ENCODE measurements around the gene HMCN2.
"Not testable (repeated sequence)": the region's sequence is repeated elsewhere in the genome, so short reads cannot be mapped to it uniquely, and the experiment has no call there.

HMCN2 gene

GRCh38 chr9:130330202-130330862 is 64.8 kb downstream of the HMCN2 start:
- no peak for DNase-seq (ENCODE audit: low spot score)

- DNase-seq (ENCODE audit: low spot score) = no peak
Measured at GRCh38 chr9:130331061-130331460, 65.5 kb downstream of the HMCN2 start.

- DNase-seq (ENCODE audit: low spot score) = no peak
Measured at GRCh38 chr9:130331573-130331972, 66.0 kb downstream of the HMCN2 start.

- DNase-seq (ENCODE audit: low spot score) = no peak
Measured at GRCh38 chr9:130332384-130332926, 66.9 kb downstream of the HMCN2 start.

GRCh38 chr9:130333041-130333711 is 67.6 kb downstream of the HMCN2 start:
- DNase-seq (ENCODE audit: low spot score) = no peak

- DNase-seq (ENCODE audit: low spot score) = no peak
Measured at GRCh38 chr9:130333712-130334062, 68.1 kb downstream of the HMCN2 start.

- DNase-seq (ENCODE audit: low spot score) = no peak
Measured at GRCh38 chr9:130334915-130335314, 69.4 kb downstream of the HMCN2 start.

- DNase-seq (ENCODE audit: low spot score) = no peak
Measured at GRCh38 chr9:130336027-130336610, 70.6 kb downstream of the HMCN2 start.

GRCh38 chr9:130336885-130337284 is 71.3 kb downstream of the HMCN2 start:
- DNase-seq (ENCODE audit: low spot score) = no peak

- DNase-seq (ENCODE audit: low spot score) = no peak
Measured at GRCh38 chr9:130337318-130337717, 71.8 kb downstream of the HMCN2 start.

- no peak for DNase-seq (ENCODE audit: low spot score)
Measured at GRCh38 chr9:130337784-130338380, 72.3 kb downstream of the HMCN2 start.

- DNase-seq (ENCODE audit: low spot score) = not testable (repeated sequence)
Measured at GRCh38 chr9:130338891-130339290, 73.3 kb downstream of the HMCN2 start.

GRCh38 chr9:130339306-130339705 is 73.7 kb downstream of the HMCN2 start:
- no peak for DNase-seq (ENCODE audit: low spot score)

- no peak for DNase-seq (ENCODE audit: low spot score)
Measured at GRCh38 chr9:130340011-130340410, 74.5 kb downstream of the HMCN2 start.

- not testable (repeated sequence) for DNase-seq (ENCODE audit: low spot score)
Measured at GRCh38 chr9:130340557-130340956, 75.0 kb downstream of the HMCN2 start.

- DNase-seq (ENCODE audit: low spot score) = no peak
Measured at GRCh38 chr9:130341128-130341527, 75.6 kb downstream of the HMCN2 start.

GRCh38 chr9:130341839-130342713 is 76.5 kb downstream of the HMCN2 start:
- no peak for DNase-seq (ENCODE audit: low spot score)

GRCh38 chr9:130342714-130343085 is 77.1 kb downstream of the HMCN2 start:
- DNase-seq (ENCODE audit: low spot score) = no peak

- DNase-seq (ENCODE audit: low spot score) = peak; percentile 62
Measured at GRCh38 chr9:130343445-130343918, 77.9 kb downstream of the HMCN2 start.

- no peak for DNase-seq (ENCODE audit: low spot score)
Measured at GRCh38 chr9:130344366-130344765, 78.8 kb downstream of the HMCN2 start.

GRCh38 chr9:130345009-130345896 is 79.7 kb downstream of the HMCN2 start:
- no peak for DNase-seq (ENCODE audit: low spot score)

Measured in HuH-7.5 (cell line).